ENCODE data around the gene INSM1.

GRCh38 chr20:20390393-20390792 is 22.5 kb downstream of the INSM1 start:
- TF ChIP-seq CTCF (IDR thresholded peaks at IDR 0.05; ENCODE audit: extremely low read depth in 1 of 2, insufficient read depth in 1 of 2, low read depth in 1 of 2, low read length in 2 of 2) (no peak), EZH2 (IDR thresholded peaks at IDR 0.05; ENCODE audit: borderline replicate concordance, low read depth, low read length, severe bottlenecking) (no peak), POLR2A (IDR thresholded peaks at IDR 0.05; ENCODE audit: low read depth, low read length) (no peak)

All from endothelial cell of umbilical vein (primary cell).